Activated CD8-positive, alpha-beta T cell treated with anti-CD3 and anti-CD28 coated beads, Interleukin-2, amount 10 ng/mL, durations not matched to agents 7 days and 5 days (primary cell): ENCODE data around the gene PNKP. TPM values are rescaled to one million over a fixed set of nuclear protein-coding genes. Genes with fewer than 3 reads are reported as not detected.

ENCODE experiments used
- ATAC-seq: fragments of 150-1000 bp; cut with Tn5 transposase; one replicate; pipeline ENCODE4 v1.10.0; 2021; ENCODE audit warnings: moderate library complexity
- CTCF ChIA-PET: fragments of 350-600 bp; sonication (Branson Sonifier 250); formaldehyde crosslinking; loops from one replicate; lab custom pipeline; 2021; ENCODE audit warnings: antibody characterized with exemption; lab: Charles Lee
- POLR2A ChIA-PET: fragments of 350-600 bp; sonication (Branson Sonifier 250); formaldehyde crosslinking; loops from one replicate; lab custom pipeline; 2021; ENCODE audit warnings: antibody characterized with exemption; lab: Charles Lee
- DNase-seq: peaks from one replicate; pipeline ENCODE4 v3.0.0-alpha.2; 2020
- H3K27ac Mint-ChIP-seq: one replicate; pipeline ENCODE4 v1.8.0; 2021; ENCODE audit warnings: mild to moderate bottlenecking, mixed read lengths
- H3K27me3 Mint-ChIP-seq: one replicate; pipeline ENCODE4 v1.8.0; 2021; ENCODE audit warnings: low read depth, mixed read lengths
- H3K36me3 Mint-ChIP-seq: one replicate; pipeline ENCODE4 v1.8.0; 2021; ENCODE audit warnings: low read depth, mixed read lengths
- H3K4me1 Mint-ChIP-seq: one replicate; pipeline ENCODE4 v1.8.0; 2021; ENCODE audit warnings: low read depth, mixed read lengths
- H3K4me3 Mint-ChIP-seq: one replicate; pipeline ENCODE4 v1.8.0; 2021; ENCODE audit warnings: mild to moderate bottlenecking, mixed read lengths
- H3K9me3 Mint-ChIP-seq: one replicate; pipeline ENCODE4 v1.8.0; 2022; ENCODE audit warnings: mixed read lengths; ENCODE audit not compliant: insufficient read depth
- total RNA-seq, 2 experiments: library from RNA; stranded (reverse); gene quantifications; one replicate each; pipeline ENCODE4 v1.2.3, GENCODE V29; 2021

The PNKP gene
- total RNA-seq, 2 experiments from 2014 or later, result 113 to 120 TPM

- peaks cover 42% of the 10 kb centered on the region for H3K36me3 Mint-ChIP-seq
- no peak overlapping the region for H3K4me3 Mint-ChIP-seq
- H3K4me1 Mint-ChIP-seq, result peaks cover 30% of the 10 kb centered on the region
- DNase-seq (no peak), ATAC-seq (no peak)
- H3K9me3 Mint-ChIP-seq, result no peaks in the 10 kb centered on the region
- ChIA-PET POLR2A (no interaction called here), CTCF (interaction anchor here (0.8 to 1.5 kb wide), 2 partner anchors 10 to 11 kb away, joined by 3 to 4 read pairs; no protein-coding TSS in a partner anchor)
- no peaks in the 10 kb centered on the region for H3K27me3 Mint-ChIP-seq
- H3K27ac Mint-ChIP-seq, result no peak overlapping the region
These were observed 12.0 kb upstream of the PNKP start for GRCh38 chr19:49879243-49879963.

DNA sequence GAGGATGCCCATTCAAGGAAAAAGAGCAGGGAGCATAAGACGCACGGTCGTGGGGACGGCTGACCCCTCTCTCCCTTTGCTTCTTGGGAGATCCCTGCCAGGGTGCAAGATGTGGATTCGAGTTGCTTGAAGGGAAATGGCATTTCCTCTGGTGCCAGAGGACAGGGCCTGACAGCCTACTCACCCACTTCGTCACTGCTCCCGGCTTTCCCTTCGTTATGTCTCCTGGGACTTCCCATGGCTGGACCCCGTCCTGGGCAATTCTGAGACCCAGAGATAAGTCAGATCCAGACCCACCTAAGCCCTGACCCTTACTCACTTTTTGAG lies 11.3 kb upstream of the PNKP start:
- Mint-ChIP-seq H3K27ac (no peak overlapping the region), H3K4me1 (peaks cover 30% of the 10 kb centered on the region), H3K4me3 (no peak overlapping the region), H3K36me3 (peaks cover 38% of the 10 kb centered on the region), H3K27me3 (no peaks in the 10 kb centered on the region), H3K9me3 (no peaks in the 10 kb centered on the region)
- no peak for DNase-seq
- CTCF ChIA-PET, result no interaction called here
- POLR2A ChIA-PET, result interaction anchor here (1.4 kb wide), 1 partner anchor 9 kb away, joined by 3 read pairs; no protein-coding TSS in a partner anchor
- ATAC-seq, result no peak

- Mint-ChIP-seq H3K27me3 (no peaks in the 10 kb centered on the region), H3K4me3 (no peak overlapping the region), H3K36me3 (peaks cover 32% of the 10 kb centered on the region), H3K9me3 (no peaks in the 10 kb centered on the region), H3K4me1 (peaks cover 30% of the 10 kb centered on the region), H3K27ac (no peak overlapping the region)
- DNase-seq (peak; percentile 99), ATAC-seq (peak; percentile 75)
- POLR2A ChIA-PET, result interaction anchor here (1.1 to 1.9 kb wide), 5 partner anchors 9 to 51 kb away, joined by 3 to 14 read pairs (median 8); partner anchors contain the start of genes ATF5, NUP62, PNKP and PTOV1
- CTCF ChIA-PET, result no interaction called here
These were observed 10.7 kb upstream of the PNKP start for GRCh38 chr19:49877879-49878743.

- POLR2A ChIA-PET, result interaction anchor here (0.6 to 1.9 kb wide), 12 partner anchors 8 to 503 kb away, joined by 3 to 14 read pairs (median 4); partner anchors contain the start of genes ATF5, NUP62, PNKP and PTOV1
- no peak within 1 kb of the TSS for H3K27ac Mint-ChIP-seq
- CTCF ChIA-PET, result interaction anchor here (0.5 to 1.4 kb wide), 3 partner anchors 29 to 307 kb away, joined by 3 to 4 read pairs (median 3); no protein-coding TSS in a partner anchor
These were observed 9.9 kb upstream of the PNKP start, which contains the start of the genes AKT1S1 and TBC1D17 for GRCh38 chr19:49877020-49877878. TSS of gene AKT1S1 (minus strand) at chr19:49877355. CDS start at chr19:49873295, 4,060 bp downstream. TSS of gene TBC1D17 (plus strand) at chr19:49877702. CDS start at chr19:49877724, 22 bp downstream.

GRCh38 chr19:49876422-49877019 lies 9.1 kb upstream of the PNKP start:
- Mint-ChIP-seq H3K4me1 (peaks cover 40% of the 10 kb centered on the region), H3K4me3 (no peak overlapping the region), H3K9me3 (no peaks in the 10 kb centered on the region), H3K27ac (no peak overlapping the region), H3K36me3 (peaks cover 19% of the 10 kb centered on the region), H3K27me3 (no peaks in the 10 kb centered on the region)
- POLR2A ChIA-PET, result interaction anchor here (0.6 to 1.9 kb wide), 12 partner anchors 9 to 461 kb away, joined by 3 to 14 read pairs (median 5); partner anchors contain the start of genes ATF5, FUZ, NUP62 and PNKP
- CTCF ChIA-PET, result interaction anchor here (0.5 to 1.4 kb wide), 3 partner anchors 29 to 306 kb away, joined by 3 to 4 read pairs (median 3); no protein-coding TSS in a partner anchor
- DNase-seq, result peak; percentile 98
- peak; percentile 64 for ATAC-seq

More at GRCh38 chr19:49877020-49877878, 9.9 kb upstream of the PNKP start, which contains the start of the genes AKT1S1 and TBC1D17:
- Mint-ChIP-seq H3K4me3 (no peak within 1 kb of the TSS), H3K27me3 (no peaks in the 10 kb centered on the region), H3K36me3 (peaks cover 25% of the 10 kb centered on the region), H3K9me3 (no peaks in the 10 kb centered on the region), H3K4me1 (peaks cover 33% of the 10 kb centered on the region)
- peak; percentile 75 for ATAC-seq
- peak; percentile 99 for DNase-seq

GRCh38 chr19:49875857-49876421 lies 8.6 kb upstream of the PNKP start:
- no peak for ATAC-seq

GRCh38 chr19:49875177-49875576 lies 7.8 kb upstream of the PNKP start:
- H3K27ac Mint-ChIP-seq, result no peak overlapping the region
- ATAC-seq (no peak), DNase-seq (no peak)
- H3K9me3 Mint-ChIP-seq, result no peaks in the 10 kb centered on the region
- ChIA-PET POLR2A (interaction anchor here (1.4 to 1.5 kb wide), 3 partner anchors 8 to 285 kb away, joined by 4 to 7 read pairs (median 6); partner anchors contain the start of genes PRR12 and PTOV1), CTCF (interaction anchor here (1.6 kb wide), 1 partner anchor 15 kb away, joined by 4 read pairs; no protein-coding TSS in a partner anchor)
- no peaks in the 10 kb centered on the region for H3K27me3 Mint-ChIP-seq
- H3K4me1 Mint-ChIP-seq, result peaks cover 52% of the 10 kb centered on the region
- H3K36me3 Mint-ChIP-seq, result peaks cover 10% of the 10 kb centered on the region
- H3K4me3 Mint-ChIP-seq, result no peak overlapping the region

More at GRCh38 chr19:49875857-49876421, 8.6 kb upstream of the PNKP start:
- H3K9me3 Mint-ChIP-seq, result no peaks in the 10 kb centered on the region
- ChIA-PET POLR2A (interaction anchor here (1.0 to 1.9 kb wide), 8 partner anchors 9 to 285 kb away, joined by 3 to 14 read pairs (median 5); partner anchors contain the start of genes ATF5, FUZ, NUP62 and PRR12), CTCF (interaction anchor here (1.4 kb wide), 1 partner anchor 28 kb away, joined by 4 read pairs; no protein-coding TSS in a partner anchor)
- peaks cover 45% of the 10 kb centered on the region for H3K4me1 Mint-ChIP-seq
- peak; percentile 64 for DNase-seq
- H3K27ac Mint-ChIP-seq, result no peak overlapping the region
- H3K36me3 Mint-ChIP-seq, result peaks cover 17% of the 10 kb centered on the region
- H3K27me3 Mint-ChIP-seq, result no peaks in the 10 kb centered on the region
- H3K4me3 Mint-ChIP-seq, result no peak overlapping the region

GRCh38 chr19:49874503-49875157 lies 7.3 kb upstream of the PNKP start:
- ATAC-seq (no peak), DNase-seq (no peak)
- no peak overlapping the region for H3K27ac Mint-ChIP-seq
- H3K36me3 Mint-ChIP-seq, result peaks cover 8% of the 10 kb centered on the region
- ChIA-PET CTCF (interaction anchor here (1.6 kb wide), 1 partner anchor 16 kb away, joined by 4 read pairs; no protein-coding TSS in a partner anchor), POLR2A (interaction anchor here (1.4 to 1.5 kb wide), 3 partner anchors 8 to 284 kb away, joined by 4 to 7 read pairs (median 6); partner anchors contain the start of genes PRR12 and PTOV1)
- H3K4me1 Mint-ChIP-seq, result peaks cover 52% of the 10 kb centered on the region
- no peaks in the 10 kb centered on the region for H3K9me3 Mint-ChIP-seq
- H3K27me3 Mint-ChIP-seq, result no peaks in the 10 kb centered on the region
- H3K4me3 Mint-ChIP-seq, result no peak overlapping the region

DNA sequence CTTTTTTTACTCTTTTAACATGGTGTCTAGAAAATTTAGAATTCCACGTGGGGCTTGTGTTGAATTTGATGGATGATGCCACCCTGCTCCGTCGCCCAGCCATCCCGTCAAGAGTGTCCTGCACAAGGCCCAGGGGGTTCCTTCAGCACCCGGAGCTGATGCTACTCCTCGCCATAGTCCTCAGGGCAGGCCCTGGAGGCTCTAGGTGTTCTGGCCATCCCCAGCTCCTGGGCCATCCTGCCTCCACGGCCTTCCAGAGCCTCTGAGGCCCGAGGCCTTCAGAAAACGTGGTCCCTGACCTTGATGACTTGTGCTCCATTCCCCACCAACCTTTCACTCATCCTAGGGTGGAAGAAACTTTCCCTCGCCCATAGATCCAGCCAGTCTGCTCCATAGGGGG lies 6.5 kb upstream of the PNKP start:
- peaks cover 4% of the 10 kb centered on the region for H3K36me3 Mint-ChIP-seq
- no peak overlapping the region for H3K27ac Mint-ChIP-seq
- H3K4me1 Mint-ChIP-seq, result peaks cover 45% of the 10 kb centered on the region
- H3K4me3 Mint-ChIP-seq, result no peak overlapping the region
- POLR2A ChIA-PET, result no interaction called here
- DNase-seq, result no peak
- H3K27me3 Mint-ChIP-seq, result no peaks in the 10 kb centered on the region
- ATAC-seq, result no peak
- CTCF ChIA-PET, result interaction anchor here (1.6 kb wide), 1 partner anchor 16 kb away, joined by 4 read pairs; no protein-coding TSS in a partner anchor
- no peaks in the 10 kb centered on the region for H3K9me3 Mint-ChIP-seq
